ENCODE results near the gene FPGS. TPM values are rescaled to one million over a fixed set of nuclear protein-coding genes. Genes with fewer than 3 reads are reported as not detected.

The FPGS gene
- total RNA-seq, 1 donor from 2014 or later: 61.4 TPM

- H3K27me3 Mint-ChIP-seq (ENCODE audit: low read depth): no peaks in the 10 kb centered on the region
- peaks cover 5% of the 10 kb centered on the region for H3K4me1 Mint-ChIP-seq
- H3K9me3 Mint-ChIP-seq: no peaks in the 10 kb centered on the region
- no peak for DNase-seq (ENCODE audit: low spot score in 2 of 2, unreplicated experiment in 2 of 2)
- no peaks in the 10 kb centered on the region for H3K36me3 Mint-ChIP-seq
- no peak overlapping the region for H3K27ac Mint-ChIP-seq
- H3K4me3 Mint-ChIP-seq: no peak overlapping the region
- no peak for TF ChIP-seq CTCF (IDR thresholded peaks at IDR 0.05; ENCODE audit: unreplicated experiment)
These were observed 20.9 kb upstream of the FPGS start for GRCh38 chr9:127781806-127782205.

- peaks cover 13% of the 10 kb centered on the region for H3K4me1 Mint-ChIP-seq
- H3K36me3 Mint-ChIP-seq: peaks cover 5% of the 10 kb centered on the region
- H3K9me3 Mint-ChIP-seq: no peaks in the 10 kb centered on the region
- H3K27ac Mint-ChIP-seq: peak overlapping the region; percentile 13
- no peak overlapping the region for H3K4me3 Mint-ChIP-seq
- no peaks in the 10 kb centered on the region for H3K27me3 Mint-ChIP-seq (ENCODE audit: low read depth)
- DNase-seq (ENCODE audit: low spot score in 2 of 2, unreplicated experiment in 2 of 2): no peak
- no peak for TF ChIP-seq CTCF (IDR thresholded peaks at IDR 0.05; ENCODE audit: unreplicated experiment)
These were observed 19.3 kb upstream of the FPGS start for GRCh38 chr9:127783111-127784008.

- peaks cover 13% of the 10 kb centered on the region for H3K4me1 Mint-ChIP-seq
- H3K4me3 Mint-ChIP-seq: peak overlapping the region; percentile 94
- H3K27me3 Mint-ChIP-seq (ENCODE audit: low read depth): no peaks in the 10 kb centered on the region
- DNase-seq (ENCODE audit: low spot score in 2 of 2, unreplicated experiment in 2 of 2): peak; percentile 88 to 92
- H3K36me3 Mint-ChIP-seq: peaks cover 19% of the 10 kb centered on the region
- peak overlapping the region; percentile 77 for H3K27ac Mint-ChIP-seq
- peak; percentile 99 for TF ChIP-seq CTCF (IDR thresholded peaks at IDR 0.05; ENCODE audit: unreplicated experiment)
- H3K9me3 Mint-ChIP-seq: no peaks in the 10 kb centered on the region
These were observed 17.4 kb upstream of the FPGS start for GRCh38 chr9:127785023-127785932.

- Mint-ChIP-seq H3K4me3 (peak within 1 kb of the TSS; percentile 94), H3K4me1 (peaks cover 13% of the 10 kb centered on the region), H3K9me3 (no peaks in the 10 kb centered on the region), H3K27ac (peak within 1 kb of the TSS; percentile 93), H3K36me3 (peaks cover 25% of the 10 kb centered on the region), H3K27me3 (ENCODE audit: low read depth) (no peaks in the 10 kb centered on the region)
- TF ChIP-seq CTCF (IDR thresholded peaks at IDR 0.05; ENCODE audit: unreplicated experiment): no peak
- peak; percentile 87 to 95 for DNase-seq (ENCODE audit: low spot score in 2 of 2, unreplicated experiment in 2 of 2)
These were observed 16.5 kb upstream of the FPGS start, which contains the start of gene CDK9 for GRCh38 chr9:127785933-127786772. Gene CDK9, plus strand, starts transcription at chr9:127786034. Its CDS starts 115 bp downstream, at chr9:127786149.

- Mint-ChIP-seq H3K27me3 (ENCODE audit: low read depth) (no peaks in the 10 kb centered on the region), H3K27ac (peak overlapping the region; percentile 93), H3K4me3 (peak overlapping the region; percentile 94), H3K4me1 (peaks cover 13% of the 10 kb centered on the region), H3K9me3 (no peaks in the 10 kb centered on the region), H3K36me3 (peaks cover 26% of the 10 kb centered on the region)
- peak; percentile 30 for TF ChIP-seq CTCF (IDR thresholded peaks at IDR 0.05; ENCODE audit: unreplicated experiment)
- DNase-seq (ENCODE audit: low spot score in 2 of 2, unreplicated experiment in 2 of 2): no peak
These were observed 15.9 kb upstream of the FPGS start for GRCh38 chr9:127786773-127787104.
